Heart right ventricle (tissue), 16 donors: ENCODE results near the gene NUAK1. TPM values are rescaled to one million over a fixed set of nuclear protein-coding genes. Genes with fewer than 3 reads are reported as not detected.
A peak's percentile ranks its signal among the peaks of the same experiment; 100 is the strongest.

Experiments used
- ATAC-seq, 8 donors: fragments of 200-7000 bp; cut with Tn5 transposase; one replicate each; pipeline ENCODE4 v1.9.1; 2020; ENCODE audit warnings: mild to moderate bottlenecking in 8 of 8, moderate library complexity in 8 of 8, moderate number of reproducible peaks in 1 of 8
- DNase-seq, 2 donors: peaks; one replicate each; pipeline ENCODE4 v3.0.0-alpha.2; 2020
- H3K27ac ChIP-seq, 10 donors: fragments of 200-600 bp; sonication (generic) in 2 of 10; one replicate each; pipeline versions ENCODE4 v1.5.0 to v1.8.0; 2020 to 2022; ENCODE audit warnings: mild to moderate bottlenecking in 3 of 10
- H3K27me3 ChIP-seq, 7 donors: fragments of 200-600 bp; one replicate each; pipeline ENCODE4 v1.8.0; 2021 to 2022; ENCODE audit warnings: mild to moderate bottlenecking in 2 of 7
- H3K36me3 ChIP-seq, 9 donors: fragments of 200-600 bp; sonication (generic) in 1 of 9; one replicate each; pipeline versions ENCODE4 v1.5.0 to v1.8.0; 2020 to 2022; ENCODE audit warnings: mild to moderate bottlenecking in 2 of 9
- H3K4me1 ChIP-seq, 9 donors: fragments of 200-600 bp; sonication (generic) in 1 of 9; one replicate each; pipeline versions ENCODE4 v1.5.0 to v1.8.0; 2020 to 2022; ENCODE audit warnings: mild to moderate bottlenecking in 4 of 9
- H3K4me3 ChIP-seq, 10 donors: fragments of 200-600 bp; sonication (generic) in 2 of 10; one replicate each; pipeline versions ENCODE4 v1.5.0 to v1.8.0; 2020 to 2022; ENCODE audit warnings: mild to moderate bottlenecking in 7 of 10, moderate library complexity in 2 of 10
- H3K9me3 ChIP-seq, 11 donors: fragments of 200-600 bp in 10 of 11; sonication (generic) in 2 of 11; one replicate each; pipeline versions ENCODE4 v1.5.0 to v1.8.0; 2013 to 2022; ENCODE audit warnings: mild to moderate bottlenecking in 2 of 11, control low read depth in 1 of 11, moderate library complexity in 1 of 11
- WGBS, 2 donors: extraction: QIAGEN DNeasy Blood & Tissue Kit; methylation state at CpG; one replicate each; pipeline ENCODE4 v1.1.7; 2013; ENCODE audit warnings: inconsistent platforms in 1 of 2; 5-methylcytosine and 5-hydroxymethylcytosine counted together
- intact Hi-C, 10 donors: fragments of 100-400 bp; cut with DNase I; formaldehyde crosslinking; loops; one replicate each; pipeline versions ENCODE4 v1.11.1 to v1.14.2; 2022
- polyA plus RNA-seq, 2 donors: library from polyadenylated mRNA; stranded (reverse); fragments of 200-250 nt; gene quantifications; one replicate each; pipeline ENCODE4 v1.2.3, GENCODE V29; 2013
- total RNA-seq, 10 donors: library from RNA; stranded (reverse); fragmentation: NEBNext Ultra II Directional in 3 of 10; extraction: Animal tissue kit (Norgen Biotek cat#: 25700) in 3 of 10; gene quantifications; one replicate each; pipeline versions ENCODE4 v1.2.1 to v1.2.4, GENCODE V29; 2021 to 2023
- TF ChIP-seq, protein P1 (sequence below), 9 donors: fragments of 200-600 bp; sonication (generic) in 2 of 9; IDR thresholded peaks; one replicate each; pipeline versions ENCODE4 v1.5.0 to v1.8.0; 2021 to 2022; ENCODE audit warnings: antibody characterized with exemption in 9 of 9, mild to moderate bottlenecking in 5 of 9, moderate library complexity in 1 of 9
- donor health status: Arrhythmogenic right ventricular cardiomyopathy.
- donor health status: ischemic (EF 13 %, LVEDD 7.1; RV severe dilation, severe dysfunction).
- donor health status: healthy with polysubstance abuse.
- donor health status: DM: no; HTN: yes; CAD: no.
- donor health status: DM: no; HTN: no; CAD: no.
- donor health status: ischemic (EF 25% LVEDD 6.9; RV normal size, moderate dysfunction).
- donor health status: ischemic (EF 25% LVEDD 5.7; RV mildly dilated, moderate dysfunction).
- donor health status: healthy.
- donor health status: DM: yes; HTN: yes; CAD: no.
- donor health status: Ischemic cardiomyopathy.
- donor health status: ischemic (EF 35%, LVEDD 5.7; RV mildly dilated, moderate dysfunction).
- donor health status: nonischemic (EF 11% LVEDD 7.7; RV severe dilation, severe dysfunction).
- donor health status: DM: yes; HTN: yes; CAD: no.
- donor health status: PGD.
- donor health status: ischemic (EF 29% LVEDD 5.4; RV normal size, mild dysfunction).
- donor health status: nonischemic (EF 23%, LVEDD 6.1; RV moderate dilation, normal function).

Gene NUAK1
- total and polyA plus RNA-seq, 12 donors: 9.8 to 59.0 (median 44.8) TPM

- 34 to 41% methylated on average over 5 of the region's 5 CpGs for WGBS, 2 donors
- Histone ChIP-seq H3K27me3 (no peaks in the 10 kb centered on the region), H3K4me1 (peaks cover 16 to 98% (median 85%) of the 10 kb centered on the region in 9 donors), H3K36me3 (peaks cover 0 to 61% (median 0%) of the 10 kb centered on the region in 9 donors), H3K27ac (peak overlapping the region in 6 of 10 donors; percentile 27 to 100 (median 86)), H3K9me3 (no peaks in the 10 kb centered on the region), H3K4me3 (no peak overlapping the region)
- ATAC-seq (peak in 6 of 8 donors; percentile 16 to 65 (median 42)), DNase-seq (no peak)
- TF ChIP-seq, protein P1, sequence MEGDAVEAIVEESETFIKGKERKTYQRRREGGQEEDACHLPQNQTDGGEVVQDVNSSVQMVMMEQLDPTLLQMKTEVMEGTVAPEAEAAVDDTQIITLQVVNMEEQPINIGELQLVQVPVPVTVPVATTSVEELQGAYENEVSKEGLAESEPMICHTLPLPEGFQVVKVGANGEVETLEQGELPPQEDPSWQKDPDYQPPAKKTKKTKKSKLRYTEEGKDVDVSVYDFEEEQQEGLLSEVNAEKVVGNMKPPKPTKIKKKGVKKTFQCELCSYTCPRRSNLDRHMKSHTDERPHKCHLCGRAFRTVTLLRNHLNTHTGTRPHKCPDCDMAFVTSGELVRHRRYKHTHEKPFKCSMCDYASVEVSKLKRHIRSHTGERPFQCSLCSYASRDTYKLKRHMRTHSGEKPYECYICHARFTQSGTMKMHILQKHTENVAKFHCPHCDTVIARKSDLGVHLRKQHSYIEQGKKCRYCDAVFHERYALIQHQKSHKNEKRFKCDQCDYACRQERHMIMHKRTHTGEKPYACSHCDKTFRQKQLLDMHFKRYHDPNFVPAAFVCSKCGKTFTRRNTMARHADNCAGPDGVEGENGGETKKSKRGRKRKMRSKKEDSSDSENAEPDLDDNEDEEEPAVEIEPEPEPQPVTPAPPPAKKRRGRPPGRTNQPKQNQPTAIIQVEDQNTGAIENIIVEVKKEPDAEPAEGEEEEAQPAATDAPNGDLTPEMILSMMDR (IDR thresholded peaks at IDR 0.05): no peak
- intact Hi-C loops: loop anchor here in 1 of 10 donors (5.0 kb wide), 1 partner anchor 35 kb away; the partner anchor contains the start of gene NUAK1
These were observed 37.0 kb downstream of the NUAK1 start for GRCh38 chr12:106101803-106102202.

- ATAC-seq (no peak), DNase-seq (no peak)
- TF ChIP-seq, protein P1 (IDR thresholded peaks at IDR 0.05): no peak
- Histone ChIP-seq H3K27me3 (no peaks in the 10 kb centered on the region), H3K9me3 (no peaks in the 10 kb centered on the region), H3K36me3 (peaks cover 0 to 52% (median 0%) of the 10 kb centered on the region in 9 donors), H3K4me1 (peaks cover 23 to 98% (median 84%) of the 10 kb centered on the region in 9 donors), H3K27ac (peak overlapping the region in 6 of 10 donors; percentile 18 to 93 (median 60)), H3K4me3 (no peak overlapping the region)
- 67 to 75% methylated on average over 6 of the region's 6 CpGs for WGBS, 2 donors
- intact Hi-C loops: loop anchor here in 1 of 10 donors (5.0 kb wide), 1 partner anchor 34 kb away; no protein-coding TSS in a partner anchor
These were observed 40.0 kb downstream of the NUAK1 start for GRCh38 chr12:106098691-106099200.

DNA sequence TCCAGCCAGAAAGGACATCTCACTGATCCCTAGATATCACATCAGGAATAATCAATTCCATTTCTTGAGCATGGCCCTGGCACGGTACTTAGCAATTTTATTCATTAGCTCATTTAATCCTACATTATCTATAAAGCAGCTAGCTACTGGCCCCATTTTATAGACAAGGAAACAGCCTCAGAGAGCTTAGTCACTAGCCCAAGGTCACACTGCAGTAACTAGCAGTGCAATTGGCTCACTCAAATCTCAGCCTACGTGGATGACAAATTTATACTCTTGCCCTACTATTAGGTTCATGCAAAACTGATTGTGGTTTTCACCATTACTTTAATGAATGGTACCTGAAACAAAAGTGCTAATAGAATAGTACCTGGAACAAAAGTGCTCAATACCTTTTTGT is 41.7 kb downstream of the NUAK1 start:
- Histone ChIP-seq H3K4me1 (peaks cover 19 to 98% (median 84%) of the 10 kb centered on the region in 9 donors), H3K27me3 (no peaks in the 10 kb centered on the region), H3K27ac (peak overlapping the region; percentile 17 to 93 (median 58)), H3K36me3 (peaks cover 0 to 41% (median 0%) of the 10 kb centered on the region in 9 donors), H3K4me3 (no peak overlapping the region), H3K9me3 (no peaks in the 10 kb centered on the region)
- intact Hi-C loops: loop anchor here in 1 of 10 donors (5.0 kb wide), 1 partner anchor 35 kb away; no protein-coding TSS in a partner anchor
- 59 to 61% methylated on average over 2 of the region's 2 CpGs for WGBS, 2 donors
- TF ChIP-seq, protein P1 (IDR thresholded peaks at IDR 0.05): no peak
- ATAC-seq (peak in 2 of 8 donors; percentile 20 to 43), DNase-seq (no peak)

- Histone ChIP-seq H3K27ac (peak overlapping the region; percentile 17 to 93 (median 58)), H3K4me3 (no peak overlapping the region)
These were observed 42.4 kb downstream of the NUAK1 start for GRCh38 chr12:106096376-106096775.

More at GRCh38 chr12:106096376-106096775, 42.4 kb downstream of the NUAK1 start:
- ATAC-seq (peak; percentile 21 to 82 (median 70)), DNase-seq (no peak)
- WGBS, 2 donors: 20 to 26% methylated on average over 12 of the region's 12 CpGs
- TF ChIP-seq, protein P1 (IDR thresholded peaks at IDR 0.05): peak in 1 of 9 donors; percentile 9
- H3K27me3 ChIP-seq: no peaks in the 10 kb centered on the region
- intact Hi-C loops: loop anchor here in 1 of 10 donors (5.0 kb wide), 1 partner anchor 36 kb away; no protein-coding TSS in a partner anchor
- H3K9me3 ChIP-seq: no peaks in the 10 kb centered on the region
- H3K4me1 ChIP-seq: peaks cover 17 to 98% (median 84%) of the 10 kb centered on the region in 9 donors
- peaks cover 0 to 35% (median 0%) of the 10 kb centered on the region in 9 donors for H3K36me3 ChIP-seq
